Tongue (tissue), 1 donor: ENCODE measurements around the gene ASB5. TPM values are rescaled to one million over a fixed set of nuclear protein-coding genes. Genes with fewer than 3 reads are reported as not detected.

Experiments
- total RNA-seq: library from RNA; depleted of rRNA; stranded (reverse); fragments of >200 nt; gene quantifications from one replicate; pipeline ENCODE4 v1.2.3, GENCODE V29; 2014

ASB5 gene
- total RNA-seq, 1 donor from 2014 or later, result 206 TPM

Other genes with a start within 250 kb of the ASB5 start
- gene WDR17, start 203.4 kb downstream of the ASB5 start, total RNA-seq, result 5.7 TPM
- gene SPATA4, start 73.6 kb downstream of the ASB5 start, total RNA-seq, result not detected
- 101 TPM for gene SPCS3, start 50.7 kb upstream of the ASB5 start, total RNA-seq